OCI-LY1 (cell line): Measurements from ENCODE around the gene ZNF780A.

Experiments used
- H2AFZ ChIP-seq: fragments of 200-600 bp; sonication (generic), shearing (Covaris generic); 2 replicates; pipeline ENCODE4 v1.6.0; 2014; ENCODE audit warnings: antibody characterized with exemption, mild to moderate bottlenecking, low read length
- H3F3A ChIP-seq: fragments of 200-600 bp; sonication (generic), shearing (Covaris generic); 2 replicates; pipeline ENCODE4 v1.6.0; 2014; ENCODE audit warnings: mild to moderate bottlenecking, antibody characterized with exemption, low read length, moderate library complexity; ENCODE audit not compliant: insufficient read depth
- H3K27ac ChIP-seq: fragments of 200-600 bp; sonication (generic); 2 replicates; pipeline ENCODE4 v1.5.1; 2014; ENCODE audit warnings: low read length, mixed run types, mild to moderate bottlenecking, low read depth; ENCODE audit not compliant: poor library complexity, severe bottlenecking
- H3K27me3 ChIP-seq: fragments of 200-600 bp; sonication (generic); 2 replicates; pipeline ENCODE4 v1.6.0; 2014; ENCODE audit warnings: antibody characterized with exemption, mild to moderate bottlenecking, low read length, moderate library complexity; ENCODE audit not compliant: insufficient read depth
- H3K36me3 ChIP-seq: fragments of 200-600 bp; sonication (generic); 2 replicates; pipeline ENCODE4 v1.6.1; 2014; ENCODE audit warnings: mild to moderate bottlenecking, antibody characterized with exemption, low read length, moderate library complexity, mixed read lengths; ENCODE audit not compliant: insufficient read depth
- H3K4me1 ChIP-seq: fragments of 200-600 bp; sonication (generic); 2 replicates; pipeline ENCODE4 v1.5.1; 2014; ENCODE audit warnings: mild to moderate bottlenecking, low read length, moderate library complexity; ENCODE audit not compliant: insufficient read depth, severe bottlenecking
- H3K4me2 ChIP-seq: fragments of 200-600 bp; sonication (generic), shearing (Covaris generic); 2 replicates; pipeline ENCODE4 v1.6.1; 2014; ENCODE audit warnings: low read length
- H3K4me3 ChIP-seq: fragments of 200-600 bp; sonication (generic); 2 replicates; pipeline ENCODE4 v1.5.1; 2014; ENCODE audit warnings: low read length, low read depth, mild to moderate bottlenecking, mixed read lengths; ENCODE audit not compliant: poor library complexity, severe bottlenecking
- H3K79me2 ChIP-seq: fragments of 200-600 bp; shearing (Covaris generic); 2 replicates; pipeline ENCODE4 v1.6.1; 2016; ENCODE audit warnings: mixed run types, low read length, mixed read lengths; ENCODE audit not compliant: insufficient read depth
- H3K9ac ChIP-seq: fragments of 200-600 bp; sonication (generic), shearing (Covaris generic); 2 replicates; pipeline ENCODE4 v1.6.1; 2014; ENCODE audit warnings: mild to moderate bottlenecking, low read length, mixed read lengths
- H3K9me2 ChIP-seq: fragments of 200-600 bp; sonication (generic), shearing (Covaris generic); 2 replicates; pipeline ENCODE4 v1.6.1; 2014; ENCODE audit warnings: low read depth, mild to moderate bottlenecking, low read length, mixed read lengths
- H3K9me3 ChIP-seq: fragments of 200-600 bp; shearing (Covaris generic); 2 replicates; pipeline ENCODE4 v1.6.1; 2014; ENCODE audit warnings: low read length, mixed read lengths
- H4K20me1 ChIP-seq: fragments of 200-600 bp; sonication (generic), shearing (Covaris generic); 2 replicates; pipeline ENCODE4 v1.6.0; 2016; ENCODE audit warnings: mild to moderate bottlenecking, low read length; ENCODE audit not compliant: insufficient read depth
- CTCF ChIP-seq: fragments of 200-600 bp; sonication (generic), shearing (Covaris generic); IDR thresholded peaks from 2 replicates; pipeline ENCODE4 v1.5.1; 2017; ENCODE audit warnings: mild to moderate bottlenecking, antibody characterized with exemption, low read length, moderate library complexity, mixed read lengths
- EZH2 ChIP-seq: fragments of 200-600 bp; sonication (generic), shearing (Covaris generic); IDR thresholded peaks from 2 replicates; pipeline ENCODE4 v1.8.0; 2017; ENCODE audit warnings: borderline replicate concordance, mixed run types, mild to moderate bottlenecking, antibody characterized with exemption, low read length, moderate library complexity, mixed read lengths

ZNF780A gene

DNA sequence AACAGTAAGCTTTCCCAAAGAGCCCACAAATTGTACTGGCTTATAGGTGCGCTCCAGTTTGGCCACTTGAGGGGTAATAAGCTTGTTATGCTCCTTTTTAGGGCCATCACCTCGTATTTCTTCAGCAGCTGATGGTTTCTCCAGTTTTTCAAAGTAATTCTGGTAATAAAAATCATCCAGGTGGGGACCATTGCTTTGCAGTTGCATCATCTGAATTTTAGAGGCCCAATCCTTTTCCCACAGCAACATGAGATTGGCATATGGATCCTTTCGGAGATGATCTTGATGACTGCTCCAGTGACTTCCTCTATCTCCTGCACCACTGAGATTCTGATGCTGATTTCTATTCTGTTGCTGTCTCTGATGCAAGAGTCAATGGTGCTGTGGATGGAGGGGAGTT, 66.8 kb downstream of the ZNF780A start:
- no peak overlapping the region for H2AFZ ChIP-seq
- no peaks in the 10 kb centered on the region for H3K27me3 ChIP-seq
- no peak overlapping the region for H3K9ac ChIP-seq
- TF ChIP-seq CTCF (no peak), EZH2 (no peak)
- H4K20me1 ChIP-seq: no peaks in the 10 kb centered on the region
- no peaks in the 10 kb centered on the region for H3K79me2 ChIP-seq
- H3K9me2 ChIP-seq: no peaks in the 10 kb centered on the region
- H3K4me2 ChIP-seq: no peak overlapping the region
- H3F3A ChIP-seq: no peaks in the 10 kb centered on the region
- no peaks in the 10 kb centered on the region for H3K36me3 ChIP-seq
- H3K9me3 ChIP-seq: peaks cover 40% of the 10 kb centered on the region
- no peaks in the 10 kb centered on the region for H3K4me1 ChIP-seq
- H3K4me3 ChIP-seq: no peak overlapping the region
- H3K27ac ChIP-seq: no peak overlapping the region
